GM19351 (cell line): Measurements from ENCODE around the gene THOC5.
"Not testable (repeated sequence)": the region's sequence is repeated elsewhere in the genome, so short reads cannot be mapped to it uniquely, and the experiment has no call there.

Source experiments
- ATAC-seq: cut with Tn5 transposase; IDR thresholded peaks from one replicate; pipeline ENCODE4 v1.9.1; 2021; ENCODE audit warnings: mild to moderate bottlenecking, moderate library complexity; ENCODE audit not compliant: unreplicated experiment

THOC5 gene

GRCh38 chr22:29511126-29511862 is 42.3 kb downstream of the THOC5 start:
- ATAC-seq, result no peak

- ATAC-seq, result no peak
Observed at GRCh38 chr22:29510542-29510941, 43.0 kb downstream of the THOC5 start.

GRCh38 chr22:29509815-29510214 is 43.7 kb downstream of the THOC5 start:
- ATAC-seq, result no peak

- ATAC-seq, result no peak
Observed at GRCh38 chr22:29509298-29509697, 44.3 kb downstream of the THOC5 start.

GRCh38 chr22:29503811-29504372 is 49.7 kb downstream of the THOC5 start:
- no peak for ATAC-seq

GRCh38 chr22:29499852-29500251 is 53.7 kb downstream of the THOC5 start:
- ATAC-seq, result no peak

- ATAC-seq, result no peak
Observed at GRCh38 chr22:29493636-29494035, 59.9 kb downstream of the THOC5 start.

- no peak for ATAC-seq
Observed at GRCh38 chr22:29491012-29491411, 62.5 kb downstream of the THOC5 start.

- ATAC-seq, result not testable (repeated sequence)
Observed at GRCh38 chr22:29489127-29489780, 64.3 kb downstream of the THOC5 start.

GRCh38 chr22:29487426-29487986 is 66.1 kb downstream of the THOC5 start:
- ATAC-seq, result no peak

GRCh38 chr22:29485448-29485847 is 68.1 kb downstream of the THOC5 start:
- ATAC-seq, result no peak

GRCh38 chr22:29484642-29485041 is 68.9 kb downstream of the THOC5 start:
- ATAC-seq, result no peak

GRCh38 chr22:29483254-29483653 is 70.3 kb downstream of the THOC5 start:
- no peak for ATAC-seq

- ATAC-seq, result no peak
Observed at GRCh38 chr22:29482726-29483125, 70.8 kb downstream of the THOC5 start.

GRCh38 chr22:29482253-29482652 is 71.3 kb downstream of the THOC5 start:
- ATAC-seq, result no peak

- no peak for ATAC-seq
Observed at GRCh38 chr22:29481265-29482000, 72.1 kb downstream of the THOC5 start.

- ATAC-seq, result no peak
Observed at GRCh38 chr22:29480512-29481264, 72.9 kb downstream of the THOC5 start.

- ATAC-seq, result no peak
Observed at GRCh38 chr22:29480262-29480511, 73.4 kb downstream of the THOC5 start.

GRCh38 chr22:29479417-29480261 is 73.9 kb downstream of the THOC5 start, which contains the start of gene NEFH:
TSS of gene NEFH (plus strand) at chr22:29480218. CDS start at chr22:29480263, 45 bp downstream.
- no peak for ATAC-seq
